Middle frontal gyrus (tissue), 1 donor: ENCODE data around the gene KRTAP3-3.
"Not testable (repeated sequence)": the region's sequence is repeated elsewhere in the genome, so short reads cannot be mapped to it uniquely, and the experiment has no call there.

Experiments
- DNase-seq: peaks from one replicate; pipeline ENCODE4 v3.0.0-alpha.2; 2015; ENCODE audit warnings: low spot score; ENCODE audit errors: extremely low spot score

Gene KRTAP3-3

GRCh38 chr17:40993839-40994238 lies at the start of gene KRTAP3-3:
KRTAP3-3 (minus strand) TSS chr17:40994164; CDS start chr17:40994097, 67 bp downstream.
- no peak for DNase-seq

GRCh38 chr17:41042953-41043352 lies 49.0 kb upstream of the KRTAP3-3 start:
- no peak for DNase-seq

GRCh38 chr17:41040783-41041571 lies 47.0 kb upstream of the KRTAP3-3 start, which contains the start of gene KRTAP1-1:
KRTAP1-1 (minus strand) TSS chr17:41041450; CDS start chr17:41041397, 53 bp downstream.
- not testable (repeated sequence) for DNase-seq

GRCh38 chr17:41037853-41038350 lies 43.9 kb upstream of the KRTAP3-3 start:
- no peak for DNase-seq

- not testable (repeated sequence) for DNase-seq
These were observed 40.5 kb upstream of the KRTAP3-3 start, which contains the start of gene KRTAP1-3 for GRCh38 chr17:41034346-41034935. KRTAP1-3 (minus strand) TSS chr17:41034874; CDS start chr17:41034821, 53 bp downstream.

GRCh38 chr17:41029633-41030245 lies 35.8 kb upstream of the KRTAP3-3 start, which contains the start of gene KRTAP1-4:
KRTAP1-4 (minus strand) TSS chr17:41030195; CDS start chr17:41030078, 117 bp downstream.
- DNase-seq = no peak

- no peak for DNase-seq
These were observed 32.9 kb upstream of the KRTAP3-3 start, which contains the start of gene KRTAP1-5 for GRCh38 chr17:41026715-41027471. KRTAP1-5 (minus strand) TSS chr17:41027208; CDS start chr17:41027155, 53 bp downstream.

- no peak for DNase-seq
These were observed 30.7 kb upstream of the KRTAP3-3 start for GRCh38 chr17:41024697-41025096.

GRCh38 chr17:41020336-41020735 lies 26.4 kb upstream of the KRTAP3-3 start:
- no peak for DNase-seq

- DNase-seq = no peak
These were observed 25.5 kb upstream of the KRTAP3-3 start for GRCh38 chr17:41019415-41019814.

GRCh38 chr17:41018541-41018940 lies 24.6 kb upstream of the KRTAP3-3 start:
- DNase-seq = no peak

GRCh38 chr17:41016578-41017215 lies 22.7 kb upstream of the KRTAP3-3 start:
- DNase-seq = no peak

GRCh38 chr17:41015454-41015853 lies 21.5 kb upstream of the KRTAP3-3 start:
- DNase-seq = no peak

- no peak for DNase-seq
These were observed 19.6 kb upstream of the KRTAP3-3 start for GRCh38 chr17:41013606-41014005.

- DNase-seq = no peak
These were observed 19.2 kb upstream of the KRTAP3-3 start for GRCh38 chr17:41013181-41013580.

- DNase-seq = no peak
These were observed 18.6 kb upstream of the KRTAP3-3 start for GRCh38 chr17:41012326-41013120.

GRCh38 chr17:41010441-41010840 lies 16.5 kb upstream of the KRTAP3-3 start:
- no peak for DNase-seq

- DNase-seq = no peak
These were observed 16.0 kb upstream of the KRTAP3-3 start for GRCh38 chr17:41009936-41010335.

GRCh38 chr17:41009301-41009760 lies 15.4 kb upstream of the KRTAP3-3 start:
- no peak for DNase-seq

GRCh38 chr17:41008811-41009210 lies 14.8 kb upstream of the KRTAP3-3 start, which contains the start of gene KRTAP3-1:
KRTAP3-1 (minus strand) TSS chr17:41009128; CDS start chr17:41009074, 54 bp downstream.
- DNase-seq = no peak
